ENCODE measurements around the gene LTB4R2.

DNA sequence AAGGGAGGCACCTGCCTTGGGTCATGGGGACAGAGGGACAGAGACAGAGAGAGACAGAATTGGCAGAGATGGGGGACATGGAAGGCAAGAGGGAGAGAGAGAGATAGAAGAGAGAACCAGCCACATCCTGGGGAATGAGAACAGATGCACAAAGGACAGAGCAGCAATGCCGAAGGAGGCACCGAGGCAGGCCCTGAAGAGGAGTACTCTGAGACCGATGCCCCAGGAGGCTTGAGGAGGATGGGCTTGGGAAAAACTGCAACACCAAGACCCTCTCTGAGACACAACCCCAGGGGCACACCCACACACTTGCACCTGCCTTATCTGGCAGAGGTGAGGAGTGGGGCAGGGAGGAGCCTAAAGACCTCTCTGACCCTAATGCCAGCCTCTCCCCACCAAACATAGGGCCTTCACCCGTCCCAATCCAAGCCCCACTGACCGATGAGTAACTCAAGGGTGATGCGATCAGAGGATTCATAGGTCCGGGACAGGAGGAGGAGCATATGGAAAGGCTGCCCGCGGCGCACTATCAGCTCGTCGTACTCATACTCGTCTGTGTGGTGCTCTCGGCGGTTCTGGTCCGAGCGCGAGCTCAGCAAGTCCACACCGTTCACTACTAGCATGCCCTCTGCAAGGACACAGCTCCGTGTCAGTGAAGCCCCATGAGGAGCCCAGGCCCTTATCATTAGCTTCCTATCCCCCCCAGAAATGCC lies 48.5 kb upstream of the LTB4R2 start:
- TF ChIP-seq, protein P1, sequence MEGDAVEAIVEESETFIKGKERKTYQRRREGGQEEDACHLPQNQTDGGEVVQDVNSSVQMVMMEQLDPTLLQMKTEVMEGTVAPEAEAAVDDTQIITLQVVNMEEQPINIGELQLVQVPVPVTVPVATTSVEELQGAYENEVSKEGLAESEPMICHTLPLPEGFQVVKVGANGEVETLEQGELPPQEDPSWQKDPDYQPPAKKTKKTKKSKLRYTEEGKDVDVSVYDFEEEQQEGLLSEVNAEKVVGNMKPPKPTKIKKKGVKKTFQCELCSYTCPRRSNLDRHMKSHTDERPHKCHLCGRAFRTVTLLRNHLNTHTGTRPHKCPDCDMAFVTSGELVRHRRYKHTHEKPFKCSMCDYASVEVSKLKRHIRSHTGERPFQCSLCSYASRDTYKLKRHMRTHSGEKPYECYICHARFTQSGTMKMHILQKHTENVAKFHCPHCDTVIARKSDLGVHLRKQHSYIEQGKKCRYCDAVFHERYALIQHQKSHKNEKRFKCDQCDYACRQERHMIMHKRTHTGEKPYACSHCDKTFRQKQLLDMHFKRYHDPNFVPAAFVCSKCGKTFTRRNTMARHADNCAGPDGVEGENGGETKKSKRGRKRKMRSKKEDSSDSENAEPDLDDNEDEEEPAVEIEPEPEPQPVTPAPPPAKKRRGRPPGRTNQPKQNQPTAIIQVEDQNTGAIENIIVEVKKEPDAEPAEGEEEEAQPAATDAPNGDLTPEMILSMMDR (conservative IDR thresholded peaks at IDR 0.05; ENCODE audit: low read length), result no peak
- no peak for TF ChIP-seq EZH2phosphoT487 (IDR thresholded peaks at IDR 0.05; ENCODE audit: borderline replicate concordance, low read depth, low read length)

All from OCI-LY7 (cell line).